Measurements from ENCODE around the gene GNL2. TPM values are rescaled to one million over a fixed set of nuclear protein-coding genes. Genes with fewer than 3 reads are reported as not detected.

GNL2 gene
- total and polyA plus RNA-seq, 2 experiments from 2014 or later: 39.3 to 65.4 TPM

DNA sequence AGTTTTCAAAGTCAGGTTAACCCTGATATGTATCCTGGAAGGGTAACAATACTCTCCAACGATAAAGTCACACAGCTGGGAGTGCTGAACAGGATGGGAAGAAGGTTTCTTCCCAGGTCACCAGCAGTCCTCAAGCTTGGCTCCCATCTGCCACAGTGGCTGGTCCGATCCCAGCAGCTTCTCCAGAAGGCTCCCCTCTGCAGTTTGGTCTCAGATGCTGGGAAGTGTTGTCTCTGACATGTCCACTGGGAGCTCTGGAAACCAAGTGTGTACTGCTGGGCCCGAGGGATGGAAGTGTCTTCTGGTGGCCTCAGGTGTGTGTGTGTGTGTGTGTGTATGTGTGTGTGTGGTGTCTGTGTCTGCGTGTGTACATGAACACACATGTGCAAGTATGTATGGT lies 16.4 kb upstream of the GNL2 start:
- H3K4me2 ChIP-seq (ENCODE audit: unreplicated experiment): no peak overlapping the region
- WGBS, 2 experiments (ENCODE audit: low coverage in 1 of 2, low lambda C conversion rate in 2 of 2, missing lambda C conversion rate in 2 of 2): 60% methylated on average over 4 of the region's 4 CpGs
- H2AFZ ChIP-seq: no peak overlapping the region
- H3K27ac ChIP-seq: no peak overlapping the region
- H4K20me1 ChIP-seq (ENCODE audit: insufficient read depth): no peaks in the 10 kb centered on the region
- H3K9me3 ChIP-seq (ENCODE audit: low read depth): no peaks in the 10 kb centered on the region
- no peaks in the 10 kb centered on the region for H3F3A ChIP-seq (ENCODE audit: insufficient read depth)
- H3K4me3 ChIP-seq: no peak overlapping the region
- TF ChIP-seq EZH2phosphoT487 (IDR thresholded peaks at IDR 0.05; ENCODE audit: insufficient read depth, low read depth): no peak
- TF ChIP-seq EZH2 (IDR thresholded peaks at IDR 0.05; ENCODE audit: insufficient read depth, poor library complexity, severe bottlenecking): no peak
- in situ Hi-C loops (cut with MboI): no loop called here
- no peaks in the 10 kb centered on the region for H3K4me1 ChIP-seq (ENCODE audit: insufficient read depth)
- no peak for DNase-seq
- no peaks in the 10 kb centered on the region for H3K36me3 ChIP-seq (ENCODE audit: low read depth)
- no peaks in the 10 kb centered on the region for H3K79me2 ChIP-seq (ENCODE audit: insufficient read depth)
- H3K9ac ChIP-seq: no peak overlapping the region
- H3K9me2 ChIP-seq (ENCODE audit: insufficient read depth): no peaks in the 10 kb centered on the region
- peaks cover 9% of the 10 kb centered on the region; the same call in 1 of the 2 replicates for H3K27me3 ChIP-seq (replicated peaks; ENCODE audit: insufficient read depth)

- Histone ChIP-seq H4K20me1 (ENCODE audit: insufficient read depth) (no peaks in the 10 kb centered on the region), H3K79me2 (ENCODE audit: insufficient read depth) (no peaks in the 10 kb centered on the region), H3K9ac (no peak overlapping the region), H2AFZ (no peak overlapping the region), H3K4me3 (no peak overlapping the region), H3K36me3 (ENCODE audit: low read depth) (no peaks in the 10 kb centered on the region), H3K9me3 (ENCODE audit: low read depth) (no peaks in the 10 kb centered on the region), H3K9me2 (ENCODE audit: insufficient read depth) (no peaks in the 10 kb centered on the region), H3K27me3 (replicated peaks; ENCODE audit: insufficient read depth) (0 out of 2 replicates have a peak, but pooled peaks cover under 1% of the 10 kb centered on the region), H3K4me2 (ENCODE audit: unreplicated experiment) (no peak overlapping the region), H3K4me1 (ENCODE audit: insufficient read depth) (peaks cover 17% of the 10 kb centered on the region), H3K27ac (no peak overlapping the region), H3F3A (ENCODE audit: insufficient read depth) (peaks cover 4% of the 10 kb centered on the region; the same call in 1 of the 2 replicates)
- TF ChIP-seq EZH2 (IDR thresholded peaks at IDR 0.05; ENCODE audit: insufficient read depth, poor library complexity, severe bottlenecking): no peak
- TF ChIP-seq EZH2phosphoT487 (IDR thresholded peaks at IDR 0.05; ENCODE audit: insufficient read depth, low read depth): no peak
- 29 to 45% methylated on average over 2 of the region's 2 CpGs for WGBS, 2 experiments (ENCODE audit: low coverage in 1 of 2, low lambda C conversion rate in 2 of 2, missing lambda C conversion rate in 2 of 2)
- in situ Hi-C loops (cut with MboI): loop anchor here (5.0 kb wide), 1 partner anchor 57 kb away; no protein-coding TSS in a partner anchor
- no peak for DNase-seq
Observed at GRCh38 chr1:37609994-37610393, 14.3 kb upstream of the GNL2 start.

DNA sequence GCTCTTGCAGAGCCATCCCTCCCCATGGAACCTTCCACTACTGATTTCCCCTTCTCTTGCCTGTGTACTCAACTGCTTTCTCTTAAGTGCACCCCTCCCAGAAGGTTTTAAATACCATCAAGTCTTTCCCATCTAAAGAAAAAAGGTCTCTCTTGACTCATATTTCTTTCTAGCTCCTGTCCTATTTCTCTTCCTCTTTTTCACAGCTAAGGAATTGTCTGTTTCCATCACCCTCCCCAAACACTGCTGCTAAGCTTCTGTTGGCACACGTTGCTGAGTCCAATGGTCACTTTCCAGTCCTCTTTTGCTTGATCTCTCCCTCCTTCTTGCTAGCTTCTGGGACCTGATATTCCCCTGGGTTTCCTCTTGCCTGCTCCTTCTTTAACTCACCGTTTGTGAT lies 13.3 kb upstream of the GNL2 start:
- Histone ChIP-seq H3K9me3 (ENCODE audit: low read depth) (no peaks in the 10 kb centered on the region), H4K20me1 (ENCODE audit: insufficient read depth) (no peaks in the 10 kb centered on the region), H3K36me3 (ENCODE audit: low read depth) (no peaks in the 10 kb centered on the region), H2AFZ (no peak overlapping the region), H3K4me3 (no peak overlapping the region), H3K4me2 (ENCODE audit: unreplicated experiment) (no peak overlapping the region), H3K27me3 (replicated peaks; ENCODE audit: insufficient read depth) (no peaks in the 10 kb centered on the region), H3F3A (ENCODE audit: insufficient read depth) (peaks cover 4% of the 10 kb centered on the region; the same call in 1 of the 2 replicates), H3K4me1 (ENCODE audit: insufficient read depth) (peaks cover 17% of the 10 kb centered on the region), H3K9me2 (ENCODE audit: insufficient read depth) (no peaks in the 10 kb centered on the region), H3K27ac (no peak overlapping the region), H3K9ac (no peak overlapping the region), H3K79me2 (ENCODE audit: insufficient read depth) (no peaks in the 10 kb centered on the region)
- WGBS, 2 experiments (ENCODE audit: low coverage in 1 of 2, low lambda C conversion rate in 2 of 2, missing lambda C conversion rate in 2 of 2): 50% methylated on average over 2 of the region's 2 CpGs
- no peak for DNase-seq
- in situ Hi-C loops (cut with MboI): loop anchor here (5.0 kb wide), 1 partner anchor 58 kb away; no protein-coding TSS in a partner anchor
- TF ChIP-seq EZH2 (IDR thresholded peaks at IDR 0.05; ENCODE audit: insufficient read depth, poor library complexity, severe bottlenecking): no peak
- TF ChIP-seq EZH2phosphoT487 (IDR thresholded peaks at IDR 0.05; ENCODE audit: insufficient read depth, low read depth): no peak

DNA sequence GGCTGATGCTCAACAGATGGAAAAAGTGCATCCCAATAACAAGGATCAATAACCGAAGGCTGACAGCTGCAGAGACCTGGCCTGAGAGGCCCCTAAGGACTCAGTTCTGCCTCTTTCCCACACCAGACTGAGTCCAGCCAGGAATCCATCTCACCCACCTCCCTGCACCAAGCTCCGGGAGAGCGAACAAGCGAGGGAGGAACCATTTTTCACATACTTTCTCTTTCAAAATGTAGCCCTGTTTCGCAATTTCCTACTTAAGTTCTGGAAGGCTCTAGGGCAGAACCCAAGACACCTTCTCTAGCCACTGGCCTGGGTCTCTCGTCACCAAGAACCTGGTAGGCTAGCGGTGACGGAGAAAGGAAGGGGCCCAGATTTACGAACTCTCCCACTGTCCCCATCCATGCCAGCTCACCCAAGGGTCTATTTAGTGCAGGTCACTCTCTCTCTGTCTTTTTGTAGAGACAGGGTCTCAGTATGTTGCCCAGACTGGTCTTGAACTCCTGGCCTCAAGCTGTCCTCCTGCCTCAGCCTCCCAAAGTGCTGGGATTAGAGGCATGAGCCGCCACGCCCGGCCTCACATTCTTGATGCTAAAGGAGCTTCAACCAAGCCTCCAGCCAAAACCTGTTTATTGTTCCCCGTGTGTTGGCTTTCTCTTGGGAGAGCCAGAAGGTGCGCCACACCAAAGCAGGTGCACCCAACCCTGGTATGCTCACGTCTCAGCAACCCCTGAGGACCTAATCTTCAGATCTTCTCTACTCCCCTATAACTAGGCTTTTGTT lies 10.9 kb upstream of the GNL2 start:
- Histone ChIP-seq H3F3A (ENCODE audit: insufficient read depth) (peaks cover 4% of the 10 kb centered on the region; the same call in 1 of the 2 replicates), H3K79me2 (ENCODE audit: insufficient read depth) (no peaks in the 10 kb centered on the region), H3K36me3 (ENCODE audit: low read depth) (no peaks in the 10 kb centered on the region), H3K4me2 (ENCODE audit: unreplicated experiment) (peak overlapping the region; percentile 53), H3K9me2 (ENCODE audit: insufficient read depth) (no peaks in the 10 kb centered on the region), H3K9ac (peak overlapping the region; percentile 45), H3K27me3 (replicated peaks; ENCODE audit: insufficient read depth) (no peaks in the 10 kb centered on the region), H3K4me3 (peak overlapping the region; percentile 47), H2AFZ (peak overlapping the region; percentile 76), H3K27ac (peak overlapping the region; percentile 67), H3K9me3 (ENCODE audit: low read depth) (no peaks in the 10 kb centered on the region), H3K4me1 (ENCODE audit: insufficient read depth) (peaks cover 17% of the 10 kb centered on the region), H4K20me1 (ENCODE audit: insufficient read depth) (no peaks in the 10 kb centered on the region)
- in situ Hi-C loops (cut with MboI): loop anchor here (5.0 kb wide), 1 partner anchor 61 kb away; no protein-coding TSS in a partner anchor
- TF ChIP-seq EZH2phosphoT487 (IDR thresholded peaks at IDR 0.05; ENCODE audit: insufficient read depth, low read depth) (no peak), EZH2 (IDR thresholded peaks at IDR 0.05; ENCODE audit: insufficient read depth, poor library complexity, severe bottlenecking) (no peak)
- peak; percentile 82 for DNase-seq
- 46 to 54% methylated on average over 15 of the region's 15 CpGs for WGBS, 2 experiments (ENCODE audit: low coverage in 1 of 2, low lambda C conversion rate in 2 of 2, missing lambda C conversion rate in 2 of 2)

Data from GM23248 (cell line).